ENCODE data around the gene EMILIN2.
"Not testable (repeated sequence)": the region's sequence is repeated elsewhere in the genome, so short reads cannot be mapped to it uniquely, and the experiment has no call there.

EMILIN2 gene

GRCh38 chr18:2846636-2847316 lies at the start of gene EMILIN2:
EMILIN2 (plus strand) TSS chr18:2847006; CDS start chr18:2847189, 183 bp downstream.
- DNase-seq: no peak

- no peak for DNase-seq
Observed at GRCh38 chr18:2797951-2798350, 48.9 kb upstream of the EMILIN2 start.

- no peak for DNase-seq
Observed at GRCh38 chr18:2799369-2799768, 47.4 kb upstream of the EMILIN2 start.

GRCh38 chr18:2805970-2806943 lies 40.5 kb upstream of the EMILIN2 start:
- no peak for DNase-seq

GRCh38 chr18:2808640-2809039 lies 38.2 kb upstream of the EMILIN2 start:
- DNase-seq: not testable (repeated sequence)

- not testable (repeated sequence) for DNase-seq
Observed at GRCh38 chr18:2809666-2810183, 37.1 kb upstream of the EMILIN2 start.

- DNase-seq: no peak
Observed at GRCh38 chr18:2811416-2811815, 35.4 kb upstream of the EMILIN2 start.

- DNase-seq: no peak
Observed at GRCh38 chr18:2814928-2815327, 31.9 kb upstream of the EMILIN2 start.

- DNase-seq: no peak
Observed at GRCh38 chr18:2818281-2818680, 28.5 kb upstream of the EMILIN2 start.

- DNase-seq: no peak
Observed at GRCh38 chr18:2821695-2822094, 25.1 kb upstream of the EMILIN2 start.

GRCh38 chr18:2822213-2822921 lies 24.4 kb upstream of the EMILIN2 start:
- no peak for DNase-seq

- DNase-seq: no peak
Observed at GRCh38 chr18:2823202-2823601, 23.6 kb upstream of the EMILIN2 start.

GRCh38 chr18:2823966-2824365 lies 22.8 kb upstream of the EMILIN2 start:
- DNase-seq: no peak

GRCh38 chr18:2824865-2825264 lies 21.9 kb upstream of the EMILIN2 start:
- no peak for DNase-seq

- DNase-seq: no peak
Observed at GRCh38 chr18:2825613-2826175, 21.1 kb upstream of the EMILIN2 start.

- DNase-seq: no peak
Observed at GRCh38 chr18:2826581-2826980, 20.2 kb upstream of the EMILIN2 start.

GRCh38 chr18:2827061-2827460 lies 19.7 kb upstream of the EMILIN2 start:
- DNase-seq: no peak

GRCh38 chr18:2836118-2836517 lies 10.7 kb upstream of the EMILIN2 start:
- not testable (repeated sequence) for DNase-seq

GRCh38 chr18:2837290-2837689 lies 9.5 kb upstream of the EMILIN2 start:
- DNase-seq: not testable (repeated sequence)

- no peak for DNase-seq
Observed at GRCh38 chr18:2839202-2839601, 7.6 kb upstream of the EMILIN2 start.

- DNase-seq: no peak
Observed at GRCh38 chr18:2840521-2840920, 6.3 kb upstream of the EMILIN2 start.

- no peak for DNase-seq
Observed at GRCh38 chr18:2843146-2843545, 3.7 kb upstream of the EMILIN2 start.

- DNase-seq: no peak
Observed at GRCh38 chr18:2845172-2845571, 1.6 kb upstream of the EMILIN2 start.
